Gastroesophageal sphincter (tissue), 3 donors: Measurements from ENCODE around the gene TMEM101.
"Not testable (repeated sequence)": the region's sequence is repeated elsewhere in the genome, so short reads cannot be mapped to it uniquely, and the experiment has no call there.

ENCODE experiments used
- CTCF ChIP-seq, 4 experiments: fragments of 200-600 bp in 2 of 4; fragments of 450-650 bp in 2 of 4; sonication (generic) in 1 of 4; IDR thresholded peaks; one replicate each; pipeline ENCODE4 v1.5.1; 2017 to 2019; ENCODE audit warnings: antibody characterized with exemption in 4 of 4, mild to moderate bottlenecking in 2 of 4, moderate library complexity in 2 of 4
- EP300 ChIP-seq: sonication (generic); formaldehyde crosslinking; IDR thresholded peaks from one replicate; pipeline ENCODE4 v1.6.1; 2017; ENCODE audit warnings: antibody characterized with exemption, mild to moderate bottlenecking
- POLR2A ChIP-seq, 2 donors: fragments of 450-650 bp; IDR thresholded peaks; one replicate each; pipeline ENCODE4 v1.6.1; 2017; ENCODE audit warnings: antibody characterized with exemption in 2 of 2, mild to moderate bottlenecking in 2 of 2, moderate library complexity in 1 of 2
- POLR2AphosphoS5 ChIP-seq: sonication (generic); formaldehyde crosslinking; IDR thresholded peaks from one replicate; pipeline ENCODE4 v1.6.1; 2017; ENCODE audit warnings: antibody characterized with exemption

GRCh38 chr17:44021227-44021626, 6.5 kb upstream of the TMEM101 start:
- not testable (repeated sequence) for TF ChIP-seq POLR2AphosphoS5; POLR2A (IDR thresholded peaks at IDR 0.05); CTCF (IDR thresholded peaks at IDR 0.05); EP300
